ENCODE measurements around the gene SMIM1.

The SMIM1 gene

DNA sequence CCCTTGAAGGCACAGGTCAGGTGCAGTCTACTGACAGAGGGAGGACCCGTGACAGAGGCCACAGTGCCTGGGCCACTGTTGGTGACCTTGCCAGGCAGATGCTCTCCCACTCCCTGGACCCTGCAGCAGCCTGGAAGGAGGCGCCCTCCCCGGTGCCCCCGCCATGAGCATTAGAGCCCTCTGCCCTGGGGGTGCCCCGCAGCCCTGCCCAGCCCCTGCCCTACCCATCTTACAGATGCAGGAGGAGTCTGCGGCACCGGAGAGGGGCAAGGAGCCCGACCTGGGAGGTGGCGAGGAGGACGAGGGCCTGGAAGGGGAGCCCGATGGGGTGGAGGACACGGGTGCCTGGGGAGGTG is 9.7 kb upstream of the SMIM1 start:
- no peak for DNase-seq (ENCODE audit: extremely low spot score)
- ChIA-PET POLR2A (no interaction called here), CTCF (no interaction called here)
- TF ChIP-seq, protein P1, sequence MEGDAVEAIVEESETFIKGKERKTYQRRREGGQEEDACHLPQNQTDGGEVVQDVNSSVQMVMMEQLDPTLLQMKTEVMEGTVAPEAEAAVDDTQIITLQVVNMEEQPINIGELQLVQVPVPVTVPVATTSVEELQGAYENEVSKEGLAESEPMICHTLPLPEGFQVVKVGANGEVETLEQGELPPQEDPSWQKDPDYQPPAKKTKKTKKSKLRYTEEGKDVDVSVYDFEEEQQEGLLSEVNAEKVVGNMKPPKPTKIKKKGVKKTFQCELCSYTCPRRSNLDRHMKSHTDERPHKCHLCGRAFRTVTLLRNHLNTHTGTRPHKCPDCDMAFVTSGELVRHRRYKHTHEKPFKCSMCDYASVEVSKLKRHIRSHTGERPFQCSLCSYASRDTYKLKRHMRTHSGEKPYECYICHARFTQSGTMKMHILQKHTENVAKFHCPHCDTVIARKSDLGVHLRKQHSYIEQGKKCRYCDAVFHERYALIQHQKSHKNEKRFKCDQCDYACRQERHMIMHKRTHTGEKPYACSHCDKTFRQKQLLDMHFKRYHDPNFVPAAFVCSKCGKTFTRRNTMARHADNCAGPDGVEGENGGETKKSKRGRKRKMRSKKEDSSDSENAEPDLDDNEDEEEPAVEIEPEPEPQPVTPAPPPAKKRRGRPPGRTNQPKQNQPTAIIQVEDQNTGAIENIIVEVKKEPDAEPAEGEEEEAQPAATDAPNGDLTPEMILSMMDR (IDR thresholded peaks at IDR 0.05; ENCODE audit: control extremely low read depth, extremely low read depth, low read depth, missing control alignments), result no peak

DNA sequence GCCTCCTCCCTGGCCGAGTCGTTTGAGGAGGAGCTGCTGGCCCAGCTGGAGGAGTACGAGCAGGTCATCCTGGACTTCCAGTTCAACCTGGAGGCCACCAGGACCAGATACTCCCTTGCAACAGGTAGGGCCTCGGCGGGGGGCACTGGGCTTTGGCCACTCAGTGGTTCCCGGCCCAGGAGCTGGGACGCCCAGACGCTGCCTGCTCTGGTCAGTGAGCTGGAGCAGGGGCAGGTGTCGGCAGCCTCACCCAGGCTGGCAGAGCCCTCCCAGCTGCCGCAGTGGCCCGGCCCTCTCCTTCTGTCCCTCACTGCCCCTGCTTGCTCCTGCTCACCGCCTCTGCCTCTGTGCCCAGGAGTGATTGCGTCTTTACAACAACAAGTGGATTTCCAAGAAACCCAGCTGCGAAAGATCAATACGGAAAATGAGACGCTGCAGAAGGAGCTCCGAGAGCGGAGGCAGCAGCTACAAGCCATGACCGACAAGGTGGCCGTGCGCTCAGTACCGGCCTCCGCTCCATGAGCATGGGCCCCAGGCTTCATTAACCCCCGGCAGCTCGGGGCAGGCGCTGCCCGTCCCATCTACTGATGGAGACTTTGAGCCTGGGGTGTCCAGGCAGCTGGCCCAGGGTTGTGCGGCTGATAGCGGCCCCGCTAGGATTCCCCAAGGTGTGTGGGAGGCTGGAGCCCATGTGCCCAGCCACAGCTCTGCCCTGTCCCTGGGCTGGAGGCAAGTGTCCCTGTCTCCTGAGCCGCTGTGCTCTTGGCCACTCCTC is 9.0 kb upstream of the SMIM1 start:
- ChIA-PET POLR2A (no interaction called here), CTCF (no interaction called here)
- TF ChIP-seq, protein P1 (IDR thresholded peaks at IDR 0.05; ENCODE audit: control extremely low read depth, extremely low read depth, low read depth, missing control alignments), result no peak
- DNase-seq (ENCODE audit: extremely low spot score), result no peak

GRCh38 chr1:3767328-3767925 is 5.1 kb upstream of the SMIM1 start:
- TF ChIP-seq, protein P1 (IDR thresholded peaks at IDR 0.05; ENCODE audit: control extremely low read depth, extremely low read depth, low read depth, missing control alignments), result no peak
- ChIA-PET CTCF (interaction anchor here (1.1 to 1.9 kb wide), 5 partner anchors 8 to 147 kb away, joined by 3 to 6 read pairs (median 4); partner anchors contain the start of gene LRRC47), POLR2A (interaction anchor here (0.7 kb wide), 1 partner anchor 27 kb away, joined by 4 read pairs; no protein-coding TSS in a partner anchor)
- DNase-seq (ENCODE audit: extremely low spot score), result no peak

- ChIA-PET CTCF (interaction anchor here (1.6 to 2.1 kb wide), 4 partner anchors 8 to 44 kb away, joined by 3 to 6 read pairs (median 4); no protein-coding TSS in a partner anchor), POLR2A (no interaction called here)
- TF ChIP-seq, protein P1 (IDR thresholded peaks at IDR 0.05; ENCODE audit: control extremely low read depth, extremely low read depth, low read depth, missing control alignments), result no peak
- DNase-seq (ENCODE audit: extremely low spot score), result no peak
These were observed 3.6 kb upstream of the SMIM1 start for GRCh38 chr1:3768811-3769390.

DNA sequence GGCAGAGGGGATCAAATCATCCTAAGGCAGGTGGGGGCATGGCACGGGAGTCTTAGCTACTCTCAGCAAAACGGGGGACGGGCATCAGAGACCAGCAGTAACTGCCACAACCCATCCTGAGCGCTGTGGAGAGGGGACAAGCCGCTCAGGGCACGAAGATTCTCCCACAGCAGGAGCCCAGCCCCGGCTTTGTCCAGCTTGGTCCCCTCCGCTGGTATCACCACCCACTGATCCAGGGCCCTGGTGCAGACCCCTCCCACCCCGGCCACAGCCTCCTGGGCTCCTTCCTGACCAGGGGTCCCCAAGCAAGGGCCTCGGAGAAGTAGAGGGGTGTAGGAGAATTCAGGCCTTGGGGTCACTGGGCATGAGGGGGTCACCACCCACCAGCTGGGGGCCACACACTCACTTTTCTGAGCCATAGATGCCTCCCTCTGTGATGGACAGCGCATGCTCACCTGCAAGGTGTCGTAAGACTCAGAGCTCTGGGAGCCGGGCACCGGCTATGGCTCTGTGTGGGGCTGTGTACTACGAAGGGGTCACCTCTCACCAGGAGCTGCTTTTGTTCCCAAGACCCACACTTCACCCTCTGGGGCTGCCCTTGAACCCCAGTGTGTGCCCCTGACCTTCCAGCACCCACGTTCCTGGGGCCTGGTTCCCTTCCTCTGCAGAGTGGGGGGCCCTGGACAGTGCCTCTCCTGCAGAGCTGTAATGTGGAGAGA is 2.3 kb upstream of the SMIM1 start:
- ChIA-PET CTCF (interaction anchor here (0.9 to 2.1 kb wide), 4 partner anchors 9 to 105 kb away, joined by 3 to 5 read pairs (median 4); no protein-coding TSS in a partner anchor), POLR2A (no interaction called here)
- no peak for DNase-seq (ENCODE audit: extremely low spot score)
- TF ChIP-seq, protein P1 (IDR thresholded peaks at IDR 0.05; ENCODE audit: control extremely low read depth, extremely low read depth, low read depth, missing control alignments), result no peak

Data from GM10248 (cell line).